DOHH2 (cell line): ENCODE results near the gene SAE1.

Experiments used
- H3F3A ChIP-seq: fragments of 200-600 bp; sonication (generic), shearing (Covaris generic); 2 replicates; pipeline ENCODE4 v1.6.0; 2016; ENCODE audit warnings: antibody characterized with exemption, mild to moderate bottlenecking; ENCODE audit not compliant: control insufficient read depth, insufficient read depth
- H3K27ac ChIP-seq: fragments of 200-600 bp; sonication (generic); 2 replicates; pipeline ENCODE4 v1.5.1; 2014; ENCODE audit warnings: low read depth, mild to moderate bottlenecking, low read length, moderate library complexity
- H3K27me3 ChIP-seq: fragments of 200-600 bp; sonication (generic); 2 replicates; pipeline ENCODE4 v1.6.1; 2014; ENCODE audit warnings: mild to moderate bottlenecking, low read length, mixed read lengths; ENCODE audit not compliant: control insufficient read depth
- H3K36me3 ChIP-seq: fragments of 200-600 bp; sonication (generic); 2 replicates; pipeline ENCODE4 v1.6.1; 2014; ENCODE audit warnings: mild to moderate bottlenecking, low read length, moderate library complexity, mixed read lengths; ENCODE audit not compliant: control insufficient read depth
- H3K4me1 ChIP-seq: fragments of 200-600 bp; sonication (generic); 2 replicates; pipeline ENCODE4 v1.6.1; 2014; ENCODE audit warnings: mild to moderate bottlenecking, low read length, mixed read lengths; ENCODE audit not compliant: control insufficient read depth
- H3K4me2 ChIP-seq: fragments of 200-600 bp; sonication (generic); 2 replicates; pipeline ENCODE4 v1.6.0; 2014; ENCODE audit warnings: mild to moderate bottlenecking, low read length, moderate library complexity
- H3K4me3 ChIP-seq: fragments of 200-600 bp; sonication (generic); 2 replicates; pipeline ENCODE4 v1.5.1; 2014; ENCODE audit warnings: mild to moderate bottlenecking, low read length, mixed read lengths
- H3K79me2 ChIP-seq: fragments of 200-600 bp; sonication (generic); 2 replicates; pipeline ENCODE4 v1.6.1; 2014; ENCODE audit warnings: mild to moderate bottlenecking, low read length, mixed read lengths; ENCODE audit not compliant: control insufficient read depth
- H3K9me2 ChIP-seq: fragments of 200-600 bp; sonication (generic); replicated peaks from 2 replicates; pipeline ENCODE4 v1.6.1; 2014; ENCODE audit warnings: mild to moderate bottlenecking, low read length, mixed read lengths; ENCODE audit not compliant: control insufficient read depth
- H3K9me3 ChIP-seq: fragments of 200-600 bp; sonication (generic); 2 replicates; pipeline ENCODE4 v1.6.1; 2014; ENCODE audit warnings: antibody characterized with exemption, low read length, mixed read lengths; ENCODE audit not compliant: control insufficient read depth, insufficient read depth
- H4K20me1 ChIP-seq: fragments of 200-600 bp; sonication (generic); 2 replicates; pipeline ENCODE4 v1.6.0; 2014; ENCODE audit warnings: low read depth, mild to moderate bottlenecking, antibody characterized with exemption, low read length, moderate library complexity; ENCODE audit not compliant: control insufficient read depth, insufficient read depth
- EZH2phosphoT487 ChIP-seq: fragments of 200-600 bp; sonication (generic); IDR thresholded peaks from 2 replicates; pipeline ENCODE4 v1.6.1; 2017; ENCODE audit warnings: borderline replicate concordance, mild to moderate bottlenecking, antibody characterized with exemption, low read length, moderate library complexity, mixed read lengths
- TF ChIP-seq, protein P1 (sequence below): fragments of 200-600 bp; sonication (generic); IDR thresholded peaks from one replicate; pipeline ENCODE4 v1.5.1; 2014; ENCODE audit warnings: antibody characterized with exemption, mild to moderate bottlenecking, low read depth, low read length; ENCODE audit not compliant: poor library complexity, severe bottlenecking

SAE1 gene

DNA sequence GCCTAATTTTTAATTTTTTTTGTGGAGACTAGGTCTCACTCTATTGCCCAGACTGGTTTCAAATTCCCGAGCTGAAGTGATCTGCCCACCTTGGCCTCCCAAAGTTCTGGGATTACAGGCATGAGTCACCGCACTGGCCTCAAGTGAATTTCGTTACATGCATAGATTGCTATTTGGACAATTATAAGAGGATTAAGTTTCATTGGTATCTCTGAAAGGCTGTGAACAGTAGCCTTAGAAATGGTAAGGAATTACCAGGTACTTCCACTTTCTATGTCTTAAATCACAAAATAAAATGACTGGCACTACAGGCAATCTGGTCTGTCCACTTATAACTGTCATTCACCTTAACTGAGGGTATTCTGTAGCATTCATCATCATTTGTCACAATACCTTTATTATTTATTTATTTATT is 122.8 kb downstream of the SAE1 start:
- no peak for TF ChIP-seq EZH2phosphoT487
- TF ChIP-seq, protein P1, sequence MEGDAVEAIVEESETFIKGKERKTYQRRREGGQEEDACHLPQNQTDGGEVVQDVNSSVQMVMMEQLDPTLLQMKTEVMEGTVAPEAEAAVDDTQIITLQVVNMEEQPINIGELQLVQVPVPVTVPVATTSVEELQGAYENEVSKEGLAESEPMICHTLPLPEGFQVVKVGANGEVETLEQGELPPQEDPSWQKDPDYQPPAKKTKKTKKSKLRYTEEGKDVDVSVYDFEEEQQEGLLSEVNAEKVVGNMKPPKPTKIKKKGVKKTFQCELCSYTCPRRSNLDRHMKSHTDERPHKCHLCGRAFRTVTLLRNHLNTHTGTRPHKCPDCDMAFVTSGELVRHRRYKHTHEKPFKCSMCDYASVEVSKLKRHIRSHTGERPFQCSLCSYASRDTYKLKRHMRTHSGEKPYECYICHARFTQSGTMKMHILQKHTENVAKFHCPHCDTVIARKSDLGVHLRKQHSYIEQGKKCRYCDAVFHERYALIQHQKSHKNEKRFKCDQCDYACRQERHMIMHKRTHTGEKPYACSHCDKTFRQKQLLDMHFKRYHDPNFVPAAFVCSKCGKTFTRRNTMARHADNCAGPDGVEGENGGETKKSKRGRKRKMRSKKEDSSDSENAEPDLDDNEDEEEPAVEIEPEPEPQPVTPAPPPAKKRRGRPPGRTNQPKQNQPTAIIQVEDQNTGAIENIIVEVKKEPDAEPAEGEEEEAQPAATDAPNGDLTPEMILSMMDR: no peak
- Histone ChIP-seq H3K36me3 (peaks cover under 1% of the 10 kb centered on the region; the same call in 1 of the 2 replicates), H3K4me1 (peaks cover 23% of the 10 kb centered on the region), H3K79me2 (peaks cover 12% of the 10 kb centered on the region), H3K4me2 (no peak overlapping the region), H3K9me3 (no peaks in the 10 kb centered on the region), H3K9me2 (no peaks in the 10 kb centered on the region), H3F3A (peaks cover 5% of the 10 kb centered on the region; the same call in 1 of the 2 replicates), H3K4me3 (no peak overlapping the region), H3K27ac (no peak overlapping the region), H3K27me3 (no peaks in the 10 kb centered on the region), H4K20me1 (no peaks in the 10 kb centered on the region)

DNA sequence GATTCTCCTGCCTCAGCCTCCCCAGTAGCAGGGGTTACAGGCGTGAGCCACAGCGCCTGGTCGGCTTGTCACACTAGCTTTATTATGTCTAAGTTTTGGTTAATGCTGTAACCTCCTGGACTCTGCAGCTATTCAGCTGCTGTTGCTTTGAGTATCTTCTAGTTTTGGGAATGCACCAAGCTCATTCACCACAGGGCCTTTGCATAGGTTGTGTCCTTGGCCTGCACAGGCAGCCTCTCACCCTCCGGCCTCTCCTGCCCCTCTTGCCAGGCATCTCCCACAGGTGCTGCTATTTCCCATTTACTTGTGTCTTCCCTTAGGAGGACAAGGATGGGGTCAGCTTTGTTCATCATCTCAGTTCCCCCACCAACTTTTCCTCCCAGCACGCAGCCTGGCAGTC is 123.3 kb downstream of the SAE1 start:
- no peak for TF ChIP-seq EZH2phosphoT487
- TF ChIP-seq, protein P1: no peak
- Histone ChIP-seq H3K4me1 (peaks cover 23% of the 10 kb centered on the region), H4K20me1 (no peaks in the 10 kb centered on the region), H3F3A (peaks cover 5% of the 10 kb centered on the region; the same call in 1 of the 2 replicates), H3K36me3 (peaks cover 4% of the 10 kb centered on the region), H3K79me2 (peaks cover 16% of the 10 kb centered on the region), H3K4me3 (no peak overlapping the region), H3K27ac (no peak overlapping the region), H3K9me2 (no peaks in the 10 kb centered on the region), H3K27me3 (no peaks in the 10 kb centered on the region), H3K4me2 (no peak overlapping the region), H3K9me3 (no peaks in the 10 kb centered on the region)

DNA sequence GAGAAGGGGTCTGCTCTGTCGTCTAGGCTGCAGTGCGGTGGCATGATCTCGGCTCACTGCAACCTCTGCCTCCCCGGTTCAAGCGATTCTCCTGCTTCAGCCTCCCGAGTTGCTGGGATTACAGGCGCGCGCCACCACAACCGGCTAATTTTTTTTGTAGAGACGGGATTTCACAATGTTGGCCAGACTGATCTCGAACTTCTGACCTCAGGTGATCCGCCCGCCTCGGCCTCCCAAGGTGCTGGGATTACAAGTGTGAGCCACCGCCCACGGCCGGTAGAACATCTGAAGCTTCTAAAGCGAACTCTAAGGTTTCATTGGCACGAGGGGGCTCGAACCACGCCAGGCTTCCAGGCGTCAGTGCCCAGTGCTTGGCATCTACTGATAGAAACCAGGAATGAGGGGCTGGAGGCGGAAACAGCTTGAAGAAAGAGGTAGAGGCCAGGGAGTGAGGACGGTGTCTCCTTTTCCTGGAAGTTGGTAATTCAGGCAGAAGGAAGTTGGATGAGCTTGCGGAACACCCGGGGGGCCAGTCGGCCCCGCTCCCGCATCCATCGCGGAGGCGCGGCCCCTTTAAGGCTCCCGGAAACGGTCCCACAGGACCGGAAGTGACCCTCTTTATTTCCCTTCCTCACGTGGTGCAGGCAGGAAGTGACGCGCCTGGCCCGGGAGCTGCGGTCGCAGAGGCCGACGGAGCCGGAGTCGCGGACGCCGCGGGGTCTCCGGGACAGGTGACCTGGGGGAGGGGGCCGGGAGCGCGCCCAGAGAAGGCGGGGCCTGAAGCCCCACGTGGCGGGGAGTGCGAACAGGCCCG is 125.5 kb downstream of the SAE1 start, which contains the start of gene CCDC9:
Gene CCDC9, plus strand, starts transcription at position 647 of the 814 bp plus-strand sequence. CDS start 1,876 bp downstream, outside the sequence.
- H3K27me3 ChIP-seq: no peaks in the 10 kb centered on the region
- H3K9me3 ChIP-seq: no peaks in the 10 kb centered on the region
- H3K79me2 ChIP-seq: peaks cover 16% of the 10 kb centered on the region
- H3K4me3 ChIP-seq: peak within 1 kb of the TSS; percentile 90
- no peaks in the 10 kb centered on the region for H4K20me1 ChIP-seq
- peaks cover 21% of the 10 kb centered on the region for H3K36me3 ChIP-seq
- TF ChIP-seq, protein P1: no peak
- no peak for TF ChIP-seq EZH2phosphoT487
- H3K9me2 ChIP-seq: no peaks in the 10 kb centered on the region
- peaks cover 16% of the 10 kb centered on the region for H3K4me1 ChIP-seq
- H3K4me2 ChIP-seq: peak within 1 kb of the TSS; percentile 79
- peaks cover 5% of the 10 kb centered on the region; the same call in 1 of the 2 replicates for H3F3A ChIP-seq
- peak within 1 kb of the TSS; percentile 48 for H3K27ac ChIP-seq
